Measurements from ENCODE around the gene IGF1R. TPM values are rescaled to one million over a fixed set of nuclear protein-coding genes. Genes with fewer than 3 reads are reported as not detected.

The IGF1R gene
- total RNA-seq, 1 experiment from 2014 or later: 71.3 TPM

DNA sequence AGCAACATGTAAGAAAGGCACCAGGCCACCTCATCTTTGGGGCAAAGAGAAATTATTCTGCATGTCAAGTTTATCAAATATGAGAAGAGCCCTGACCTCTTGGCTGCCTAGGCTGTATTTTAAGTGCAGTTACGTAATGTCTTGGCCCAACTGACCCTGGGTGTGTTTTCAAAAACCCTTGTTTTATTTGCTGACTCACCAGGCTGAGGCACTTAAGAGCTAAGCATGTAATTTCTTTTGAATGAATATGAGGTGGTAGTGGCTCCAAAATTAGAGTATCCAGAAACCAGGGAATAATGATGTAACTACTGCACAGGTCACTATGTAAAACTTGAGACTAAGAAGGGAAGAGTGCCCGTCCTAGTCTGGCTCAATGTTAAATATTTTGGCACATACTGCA, 335.0 kb downstream of the IGF1R start:
- Histone ChIP-seq H3K4me2 (peak overlapping the region; percentile 66), H3K9me2 (ENCODE audit: insufficient read depth) (no peaks in the 10 kb centered on the region), H3K79me2 (ENCODE audit: low read depth) (no peaks in the 10 kb centered on the region), H3K27ac (peak overlapping the region; percentile 76), H3F3A (ENCODE audit: insufficient read depth, low read depth) (peaks cover 26% of the 10 kb centered on the region; the same call in 1 of the 2 replicates), H2AFZ (no peak overlapping the region), H3K4me1 (replicated peaks; ENCODE audit: insufficient read depth) (peaks cover 33% of the 10 kb centered on the region), H3K4me3 (no peak overlapping the region), H3K36me3 (ENCODE audit: low read depth) (no peaks in the 10 kb centered on the region), H4K20me1 (ENCODE audit: insufficient read depth) (no peaks in the 10 kb centered on the region), H3K27me3 (ENCODE audit: insufficient read depth, low read depth) (no peaks in the 10 kb centered on the region), H3K9me3 (ENCODE audit: insufficient read depth, low read depth) (no peaks in the 10 kb centered on the region; the same call in 1 of the 2 replicates)
- POLR2A ChIA-PET (ENCODE audit: unreplicated experiment): interaction anchor here (0.7 kb wide), 1 partner anchor 281 kb away, joined by 3 read pairs; no protein-coding TSS in a partner anchor
- TF ChIP-seq, protein P1, sequence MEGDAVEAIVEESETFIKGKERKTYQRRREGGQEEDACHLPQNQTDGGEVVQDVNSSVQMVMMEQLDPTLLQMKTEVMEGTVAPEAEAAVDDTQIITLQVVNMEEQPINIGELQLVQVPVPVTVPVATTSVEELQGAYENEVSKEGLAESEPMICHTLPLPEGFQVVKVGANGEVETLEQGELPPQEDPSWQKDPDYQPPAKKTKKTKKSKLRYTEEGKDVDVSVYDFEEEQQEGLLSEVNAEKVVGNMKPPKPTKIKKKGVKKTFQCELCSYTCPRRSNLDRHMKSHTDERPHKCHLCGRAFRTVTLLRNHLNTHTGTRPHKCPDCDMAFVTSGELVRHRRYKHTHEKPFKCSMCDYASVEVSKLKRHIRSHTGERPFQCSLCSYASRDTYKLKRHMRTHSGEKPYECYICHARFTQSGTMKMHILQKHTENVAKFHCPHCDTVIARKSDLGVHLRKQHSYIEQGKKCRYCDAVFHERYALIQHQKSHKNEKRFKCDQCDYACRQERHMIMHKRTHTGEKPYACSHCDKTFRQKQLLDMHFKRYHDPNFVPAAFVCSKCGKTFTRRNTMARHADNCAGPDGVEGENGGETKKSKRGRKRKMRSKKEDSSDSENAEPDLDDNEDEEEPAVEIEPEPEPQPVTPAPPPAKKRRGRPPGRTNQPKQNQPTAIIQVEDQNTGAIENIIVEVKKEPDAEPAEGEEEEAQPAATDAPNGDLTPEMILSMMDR (conservative IDR thresholded peaks at IDR 0.05): no peak
- TF ChIP-seq EZH2 (IDR thresholded peaks at IDR 0.05; ENCODE audit: low read depth): no peak
- no TSS peak for BruUV-seq (replicated peaks)
- intact Hi-C loops (cut with micrococcal nuclease; ENCODE audit: unreplicated experiment): no loop called here
- CTCF ChIA-PET: interaction anchor here (0.7 to 1.1 kb wide), 2 partner anchors 93 to 540 kb away, joined by 3 to 5 read pairs; no protein-coding TSS in a partner anchor
- peak; percentile 24 to 86 for DNase-seq

DNA sequence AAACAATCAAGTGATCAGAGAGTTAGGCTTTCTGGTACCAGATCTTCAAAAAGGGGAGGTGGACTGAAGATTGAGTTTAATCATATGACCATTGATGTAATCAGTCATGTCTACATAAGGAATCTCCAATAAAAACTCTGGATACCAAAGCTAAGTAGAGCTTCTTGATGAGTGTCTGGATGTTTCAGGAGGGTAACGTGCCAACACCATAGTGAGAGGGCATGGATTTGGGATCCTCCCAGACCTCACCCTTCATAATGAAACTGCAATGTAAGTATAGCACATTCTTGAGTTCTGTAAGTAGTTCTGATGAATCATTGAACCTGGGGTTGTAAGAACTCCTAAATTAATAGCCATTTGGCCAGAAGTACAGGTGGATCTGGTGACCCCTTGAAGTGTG, 337.9 kb downstream of the IGF1R start:
- Histone ChIP-seq H3K4me2 (no peak overlapping the region), H3K4me1 (replicated peaks; ENCODE audit: insufficient read depth) (peaks cover 33% of the 10 kb centered on the region), H3K36me3 (ENCODE audit: low read depth) (no peaks in the 10 kb centered on the region), H3K4me3 (no peak overlapping the region), H3K9me3 (ENCODE audit: insufficient read depth, low read depth) (no peaks in the 10 kb centered on the region; the same call in 1 of the 2 replicates), H2AFZ (no peak overlapping the region), H4K20me1 (ENCODE audit: insufficient read depth) (no peaks in the 10 kb centered on the region), H3K79me2 (ENCODE audit: low read depth) (no peaks in the 10 kb centered on the region), H3K9me2 (ENCODE audit: insufficient read depth) (no peaks in the 10 kb centered on the region), H3F3A (ENCODE audit: insufficient read depth, low read depth) (peaks cover 26% of the 10 kb centered on the region; the same call in 1 of the 2 replicates), H3K27ac (no peak overlapping the region), H3K27me3 (ENCODE audit: insufficient read depth, low read depth) (0 out of 2 replicates have a peak, but pooled peaks cover 8% of the 10 kb centered on the region)
- no TSS peak for BruUV-seq (replicated peaks)
- CTCF ChIA-PET: no interaction called here
- TF ChIP-seq, protein P1 (conservative IDR thresholded peaks at IDR 0.05): no peak
- no peak for TF ChIP-seq EZH2 (IDR thresholded peaks at IDR 0.05; ENCODE audit: low read depth)
- no peak for DNase-seq
- POLR2A ChIA-PET (ENCODE audit: unreplicated experiment): no interaction called here
- intact Hi-C loops (cut with micrococcal nuclease; ENCODE audit: unreplicated experiment): no loop called here

- TF ChIP-seq, protein P1 (conservative IDR thresholded peaks at IDR 0.05): no peak
- no peak for TF ChIP-seq EZH2 (IDR thresholded peaks at IDR 0.05; ENCODE audit: low read depth)
- no peak overlapping the region for H3K27ac ChIP-seq
- H3K9me3 ChIP-seq (ENCODE audit: insufficient read depth, low read depth): no peaks in the 10 kb centered on the region
- no peak overlapping the region for H2AFZ ChIP-seq
- ChIA-PET CTCF (no interaction called here), POLR2A (ENCODE audit: unreplicated experiment) (no interaction called here)
- no peaks in the 10 kb centered on the region for H3K36me3 ChIP-seq (ENCODE audit: low read depth)
- H3K27me3 ChIP-seq (ENCODE audit: insufficient read depth, low read depth): no peaks in the 10 kb centered on the region
- no peaks in the 10 kb centered on the region for H3F3A ChIP-seq (ENCODE audit: insufficient read depth, low read depth)
- H3K9me2 ChIP-seq (ENCODE audit: insufficient read depth): no peaks in the 10 kb centered on the region
- H3K4me2 ChIP-seq: no peak overlapping the region
- intact Hi-C loops (cut with micrococcal nuclease; ENCODE audit: unreplicated experiment): no loop called here
- H3K4me3 ChIP-seq: no peak overlapping the region
- no TSS peak for BruUV-seq (replicated peaks)
- no peak for DNase-seq
- no peaks in the 10 kb centered on the region for H3K79me2 ChIP-seq (ENCODE audit: low read depth)
- H3K4me1 ChIP-seq (replicated peaks; ENCODE audit: insufficient read depth): no peaks in the 10 kb centered on the region
- no peaks in the 10 kb centered on the region for H4K20me1 ChIP-seq (ENCODE audit: insufficient read depth)
These were observed 346.6 kb downstream of the IGF1R start for GRCh38 chr15:98994892-98995291.
